BLaER1 treated with 17β-estradiol and CSF1 and Interleukin-3, amounts not matched to agents 10 nM and 100 nM (cell line): Measurements from ENCODE around the gene TSPAN18.
A peak's percentile ranks its signal among the peaks of the same experiment; 100 is the strongest.

Source experiments
- H3K27ac ChIP-seq, 11 experiments: shearing (Covaris generic); formaldehyde crosslinking; 2 replicates each; pipeline ENCODE4 v1.8.1; 2022
- H3K27me3 ChIP-seq, 11 experiments: shearing (Covaris generic); formaldehyde crosslinking; 2 replicates each; pipeline ENCODE4 v1.8.1; 2022
- H3K36me3 ChIP-seq, 11 experiments: shearing (Covaris generic); formaldehyde crosslinking; 2 replicates each; pipeline ENCODE4 v1.8.1; 2022
- H3K4me1 ChIP-seq, 10 experiments: shearing (Covaris generic); formaldehyde crosslinking; 2 replicates each; pipeline ENCODE4 v1.8.1; 2022
- H3K4me2 ChIP-seq, 11 experiments: shearing (Covaris generic); formaldehyde crosslinking; 2 replicates each; pipeline ENCODE4 v1.8.1; 2022
- H3K4me3 ChIP-seq, 10 experiments: shearing (Covaris generic); formaldehyde crosslinking; 2 replicates each; pipeline ENCODE4 v1.8.1; 2022
- H3K9ac ChIP-seq, 11 experiments: shearing (Covaris generic); formaldehyde crosslinking; 2 replicates each; pipeline ENCODE4 v1.8.1; 2022
- H3K9me3 ChIP-seq, 11 experiments: shearing (Covaris generic); formaldehyde crosslinking; replicated peaks in 1 of 11; 2 replicates each; pipeline ENCODE4 v1.8.1; 2022
- H4K20me1 ChIP-seq, 11 experiments: shearing (Covaris generic); formaldehyde crosslinking; 2 replicates each; pipeline ENCODE4 v1.8.1; 2022
- Cebpa-rat ChIP-seq, 11 experiments: shearing (Covaris generic); IDR thresholded peaks; 2 replicates each; pipeline ENCODE4 v1.8.1; 2022

Gene TSPAN18

GRCh38 chr11:44848963-44849350 lies 122.2 kb downstream of the TSPAN18 start:
- no peak for TF ChIP-seq Cebpa-rat (IDR thresholded peaks at IDR 0.05)
- Histone ChIP-seq H3K36me3 (no peaks in the 10 kb centered on the region), H3K4me2 (no peak overlapping the region), H3K4me3 (no peak overlapping the region), H4K20me1 (peaks cover 0 to 12% (median 0%) of the 10 kb centered on the region in 11 experiments; a peak in 1 of 22 replicates), H3K4me1 (peaks cover 0 to 13% (median 10%) of the 10 kb centered on the region in 10 experiments; a peak in 14 of 20 replicates), H3K9ac (no peak overlapping the region), H3K27me3 (peaks cover 0 to 5% (median 0%) of the 10 kb centered on the region in 11 experiments; a peak in 1 of 22 replicates), H3K27ac (no peak overlapping the region), H3K9me3 (peaks cover 16 to 32% (median 25%) of the 10 kb centered on the region in 11 experiments)

- Histone ChIP-seq H3K27me3 (peaks cover 0 to 7% (median 0%) of the 10 kb centered on the region in 11 experiments; a peak in 1 of 22 replicates), H3K9me3 (peaks cover 12 to 28% (median 20%) of the 10 kb centered on the region in 11 experiments), H3K4me3 (no peak overlapping the region), H3K9ac (no peak overlapping the region), H3K36me3 (no peaks in the 10 kb centered on the region), H4K20me1 (peaks cover 0 to 12% (median 0%) of the 10 kb centered on the region in 11 experiments; a peak in 1 of 22 replicates), H3K4me1 (peaks cover 0 to 13% (median 10%) of the 10 kb centered on the region in 10 experiments; a peak in 14 of 20 replicates), H3K4me2 (no peak overlapping the region), H3K27ac (no peak overlapping the region)
- no peak for TF ChIP-seq Cebpa-rat (IDR thresholded peaks at IDR 0.05)
Measured at GRCh38 chr11:44849424-44849823, 122.7 kb downstream of the TSPAN18 start.

- no peak for TF ChIP-seq Cebpa-rat (IDR thresholded peaks at IDR 0.05)
- Histone ChIP-seq H3K4me1 (peaks cover 0 to 13% (median 10%) of the 10 kb centered on the region in 10 experiments; a peak in 14 of 20 replicates), H3K27me3 (peaks cover 0 to 10% (median 0%) of the 10 kb centered on the region in 11 experiments; a peak in 1 of 22 replicates), H3K27ac (no peak overlapping the region), H3K9ac (no peak overlapping the region), H4K20me1 (peaks cover 0 to 12% (median 0%) of the 10 kb centered on the region in 11 experiments; a peak in 1 of 22 replicates), H3K4me2 (no peak overlapping the region), H3K36me3 (no peaks in the 10 kb centered on the region), H3K9me3 (peaks cover 9 to 25% (median 16%) of the 10 kb centered on the region in 11 experiments), H3K4me3 (no peak overlapping the region)
Measured at GRCh38 chr11:44849922-44850321, 123.2 kb downstream of the TSPAN18 start.

GRCh38 chr11:44851496-44851895 lies 124.7 kb downstream of the TSPAN18 start:
- Histone ChIP-seq H3K4me3 (no peak overlapping the region), H3K27me3 (peaks cover 0 to 16% (median 0%) of the 10 kb centered on the region in 11 experiments; a peak in 2 of 22 replicates), H3K9ac (no peak overlapping the region), H3K27ac (no peak overlapping the region), H3K4me2 (no peak overlapping the region), H3K9me3 (peaks cover 8 to 16% (median 12%) of the 10 kb centered on the region in 11 experiments), H3K36me3 (no peaks in the 10 kb centered on the region), H4K20me1 (peaks cover 0 to 17% (median 0%) of the 10 kb centered on the region in 11 experiments; a peak in 2 of 22 replicates), H3K4me1 (peaks cover 0 to 19% (median 10%) of the 10 kb centered on the region in 10 experiments; a peak in 14 of 20 replicates)
- TF ChIP-seq Cebpa-rat (IDR thresholded peaks at IDR 0.05): no peak

GRCh38 chr11:44852159-44852747 lies 125.5 kb downstream of the TSPAN18 start:
- no peaks in the 10 kb centered on the region for H3K36me3 ChIP-seq
- peaks cover 0 to 23% (median 0%) of the 10 kb centered on the region in 11 experiments; a peak in 7 of 22 replicates for H3K27me3 ChIP-seq
- peaks cover 0 to 22% (median 0%) of the 10 kb centered on the region in 11 experiments; a peak in 2 of 22 replicates for H4K20me1 ChIP-seq
- peaks cover 0 to 24% (median 14%) of the 10 kb centered on the region in 10 experiments; a peak in 14 of 20 replicates for H3K4me1 ChIP-seq
- no peak overlapping the region for H3K4me3 ChIP-seq
- no peak for TF ChIP-seq Cebpa-rat (IDR thresholded peaks at IDR 0.05)
- peak overlapping the region in 8 of 11 experiments; percentile 35 to 66 (median 44); a peak in 15 of 22 replicates for H3K4me2 ChIP-seq
- peaks cover 4 to 9% (median 6%) of the 10 kb centered on the region in 11 experiments for H3K9me3 ChIP-seq
- H3K27ac ChIP-seq: no peak overlapping the region
- no peak overlapping the region for H3K9ac ChIP-seq

- Histone ChIP-seq H3K27me3 (peaks cover 0 to 30% (median 0%) of the 10 kb centered on the region in 11 experiments; a peak in 7 of 22 replicates), H3K9ac (no peak overlapping the region), H4K20me1 (peaks cover 0 to 29% (median 0%) of the 10 kb centered on the region in 11 experiments; a peak in 2 of 22 replicates), H3K4me3 (no peak overlapping the region), H3K36me3 (no peaks in the 10 kb centered on the region), H3K4me1 (peaks cover 0 to 31% (median 21%) of the 10 kb centered on the region in 10 experiments; a peak in 15 of 20 replicates), H3K9me3 (peaks cover 0 to 2% (median 0%) of the 10 kb centered on the region in 11 experiments; a peak in 3 of 22 replicates), H3K27ac (no peak overlapping the region), H3K4me2 (peak overlapping the region in 8 of 11 experiments; percentile 35 to 66 (median 44); a peak in 15 of 22 replicates)
- TF ChIP-seq Cebpa-rat (IDR thresholded peaks at IDR 0.05): no peak
Measured at GRCh38 chr11:44852952-44853351, 126.2 kb downstream of the TSPAN18 start.

- no peaks in the 10 kb centered on the region for H3K9me3 ChIP-seq
- H4K20me1 ChIP-seq: peaks cover 0 to 36% (median 0%) of the 10 kb centered on the region in 11 experiments; a peak in 4 of 22 replicates
- H3K4me3 ChIP-seq: no peak overlapping the region
- peaks cover 0 to 37% (median 0%) of the 10 kb centered on the region in 11 experiments; a peak in 8 of 22 replicates for H3K27me3 ChIP-seq
- H3K4me1 ChIP-seq: peaks cover 0 to 38% (median 28%) of the 10 kb centered on the region in 10 experiments; a peak in 15 of 20 replicates
- no peak for TF ChIP-seq Cebpa-rat (IDR thresholded peaks at IDR 0.05)
- no peak overlapping the region for H3K9ac ChIP-seq
- no peak overlapping the region for H3K27ac ChIP-seq
- H3K4me2 ChIP-seq: no peak overlapping the region
- H3K36me3 ChIP-seq: no peaks in the 10 kb centered on the region
Measured at GRCh38 chr11:44853666-44854065, 126.9 kb downstream of the TSPAN18 start.

- H3K9ac ChIP-seq: no peak overlapping the region
- TF ChIP-seq Cebpa-rat (IDR thresholded peaks at IDR 0.05): no peak
- no peaks in the 10 kb centered on the region for H3K9me3 ChIP-seq
- H4K20me1 ChIP-seq: peaks cover 0 to 40% (median 0%) of the 10 kb centered on the region in 11 experiments; a peak in 4 of 22 replicates
- no peaks in the 10 kb centered on the region for H3K36me3 ChIP-seq
- H3K27me3 ChIP-seq: peaks cover 0 to 41% (median 4%) of the 10 kb centered on the region in 11 experiments; a peak in 12 of 22 replicates
- no peak overlapping the region for H3K4me3 ChIP-seq
- H3K4me2 ChIP-seq: no peak overlapping the region
- H3K4me1 ChIP-seq: peaks cover 0 to 42% (median 29%) of the 10 kb centered on the region in 10 experiments; a peak in 15 of 20 replicates
- no peak overlapping the region for H3K27ac ChIP-seq
Measured at GRCh38 chr11:44854086-44854485, 127.3 kb downstream of the TSPAN18 start.
